Panc1 (cell line): ENCODE data around the gene GOLGA1. TPM values are rescaled to one million over a fixed set of nuclear protein-coding genes. Genes with fewer than 3 reads are reported as not detected.

ENCODE experiments used
- ATAC-seq: fragments of 200-7000 bp; cut with Tn5 transposase; 2 replicates; pipeline ENCODE4 v1.9.1; 2020; ENCODE audit warnings: mild to moderate bottlenecking, moderate library complexity
- BruUV-seq: library from RNA; stranded (reverse); fragments of 400-500 nt; replicated peaks from 2 replicates; lab custom pipeline; 2021; lab: Mats Ljungman, UMichigan
- CTCF ChIA-PET: fragments of 300-600 bp; sonication (Branson Sonifier 250); formaldehyde crosslinking; loops from one replicate; lab custom pipeline; 2022; ENCODE audit warnings: antibody characterized with exemption; lab: Charles Lee
- POLR2A ChIA-PET: fragments of 300-600 bp; sonication (Branson Sonifier 250); formaldehyde crosslinking; loops from one replicate; lab custom pipeline; 2022; ENCODE audit warnings: antibody characterized with exemption; lab: Charles Lee
- DNase-seq: peaks from one replicate; pipeline ENCODE4 v3.0.0-alpha.2; 2010; ENCODE audit warnings: low read depth, low spot score
- H3K27ac ChIP-seq: 2 replicates; pipeline ENCODE4 v1.5.1; 2011; ENCODE audit warnings: mild to moderate bottlenecking, low read length, inconsistent platforms
- H3K27me3 ChIP-seq: fragments of 200-500 bp; sonication (Bioruptor generic); 2 replicates; pipeline ENCODE4 v1.6.0; 2014; ENCODE audit warnings: low read length, inconsistent platforms; ENCODE audit not compliant: control insufficient read depth, insufficient read depth
- H3K36me3 ChIP-seq: fragments of 200-500 bp; sonication (Bioruptor generic); 2 replicates; pipeline ENCODE4 v1.5.1; 2014; ENCODE audit warnings: inconsistent platforms, mild to moderate bottlenecking, low read length, moderate library complexity; ENCODE audit not compliant: control insufficient read depth, insufficient read depth
- H3K4me1 ChIP-seq: 2 replicates; pipeline ENCODE4 v1.5.1; 2011; ENCODE audit warnings: inconsistent platforms, mild to moderate bottlenecking, low read length, moderate library complexity; ENCODE audit not compliant: control insufficient read depth, insufficient read depth
- H3K4me3 ChIP-seq, 2 experiments: 2 replicates each; pipeline ENCODE4 v1.5.1; 2011 to 2012; ENCODE audit warnings: low read depth in 2 of 2, low read length in 2 of 2, mild to moderate bottlenecking in 2 of 2, inconsistent platforms in 1 of 2, moderate library complexity in 1 of 2
- H3K9me3 ChIP-seq: fragments of 200-500 bp; sonication (Bioruptor generic); 2 replicates; pipeline ENCODE4 v1.5.1; 2014; ENCODE audit warnings: low read depth, mild to moderate bottlenecking, inconsistent platforms, low read length, moderate library complexity; ENCODE audit not compliant: control insufficient read depth, insufficient read depth
- POLR2AphosphoS5 ChIP-seq: IDR thresholded peaks from 2 replicates; pipeline ENCODE4 v1.6.1; 2012; ENCODE audit warnings: mild to moderate bottlenecking, low read depth, low read length, moderate library complexity
- SIN3A ChIP-seq: IDR thresholded peaks from 2 replicates; pipeline ENCODE4 v1.6.1; 2012; ENCODE audit warnings: low read depth, mild to moderate bottlenecking, low read length, moderate library complexity, borderline replicate concordance; ENCODE audit not compliant: insufficient read depth
- TCF7L2 ChIP-seq: IDR thresholded peaks from 2 replicates; pipeline ENCODE4 v1.6.1; 2011; ENCODE audit warnings: mild to moderate bottlenecking, low read depth, low read length, inconsistent platforms
- in situ Hi-C: cut with HindIII; loops from 2 replicates; pipeline ENCODE4 v1.10.0; 2016; ENCODE audit warnings: low sequenced_read_pairs, low pct_unique_long_range_greater_than_20kb
- intact Hi-C: fragments of 100-400 bp; cut with micrococcal nuclease; formaldehyde crosslinking; loops from one replicate; pipeline ENCODE4 v1.10.0; 2022; ENCODE audit not compliant: unreplicated experiment
- total RNA-seq: library from RNA; stranded (reverse); gene quantifications from one replicate; pipeline ENCODE4 v1.2.1, GENCODE V29; 2021; ENCODE audit not compliant: unreplicated experiment
- TF ChIP-seq, protein P1 (sequence below), 2 experiments: IDR thresholded peaks; 2 replicates each; pipeline ENCODE4 v1.6.1; 2011 to 2012; ENCODE audit warnings: low read depth in 2 of 2, control low read depth in 1 of 2, low read length in 1 of 2, mild to moderate bottlenecking in 1 of 2, moderate library complexity in 1 of 2; ENCODE audit not compliant: insufficient read depth in 1 of 2
- TF ChIP-seq, protein P2 (sequence below): fragments of 450-650 bp; IDR thresholded peaks from 2 replicates; pipeline ENCODE4 v1.5.1; 2017; ENCODE audit warnings: mild to moderate bottlenecking

GOLGA1 gene
- total RNA-seq, 1 experiment from 2014 or later, result 15.5 TPM

DNA sequence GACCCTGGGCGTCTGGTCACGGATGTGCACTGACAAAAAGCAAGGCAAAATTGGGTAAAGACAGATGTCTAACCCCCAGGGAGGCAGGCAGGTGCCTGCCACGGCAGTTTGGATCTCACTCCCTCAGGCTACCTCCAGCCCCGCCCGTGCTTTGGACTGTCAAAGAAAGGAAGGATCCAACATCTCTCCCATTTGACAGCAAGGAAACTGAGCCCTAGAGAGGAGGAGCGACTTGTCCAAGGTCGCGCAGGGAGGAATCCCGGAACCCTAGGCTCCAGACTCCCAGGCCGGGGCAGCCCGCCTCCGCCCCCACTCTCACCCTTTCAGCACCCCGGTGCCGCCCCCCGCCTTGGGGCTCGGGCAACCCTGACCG, 376 bp downstream of the GOLGA1 start:
- peak overlapping the region; percentile 81 to 90 for H3K4me3 ChIP-seq
- DNase-seq, result no peak
- BruUV-seq, result no TSS peak
- peaks cover 6% of the 10 kb centered on the region; the same call in 1 of the 2 replicates for H3K36me3 ChIP-seq
- ChIA-PET POLR2A (no interaction called here), CTCF (no interaction called here)
- intact Hi-C loops, result loop anchor here (10.0 kb wide), 1 partner anchor 204 kb away; the partner anchor contains the start of gene SCAI
- ATAC-seq, result peak; percentile 70
- H3K27ac ChIP-seq, result peak overlapping the region; percentile 90
- no peaks in the 10 kb centered on the region for H3K27me3 ChIP-seq
- H3K4me1 ChIP-seq, result peaks cover 6% of the 10 kb centered on the region
- H3K9me3 ChIP-seq, result no peaks in the 10 kb centered on the region
- TF ChIP-seq, protein P1, sequence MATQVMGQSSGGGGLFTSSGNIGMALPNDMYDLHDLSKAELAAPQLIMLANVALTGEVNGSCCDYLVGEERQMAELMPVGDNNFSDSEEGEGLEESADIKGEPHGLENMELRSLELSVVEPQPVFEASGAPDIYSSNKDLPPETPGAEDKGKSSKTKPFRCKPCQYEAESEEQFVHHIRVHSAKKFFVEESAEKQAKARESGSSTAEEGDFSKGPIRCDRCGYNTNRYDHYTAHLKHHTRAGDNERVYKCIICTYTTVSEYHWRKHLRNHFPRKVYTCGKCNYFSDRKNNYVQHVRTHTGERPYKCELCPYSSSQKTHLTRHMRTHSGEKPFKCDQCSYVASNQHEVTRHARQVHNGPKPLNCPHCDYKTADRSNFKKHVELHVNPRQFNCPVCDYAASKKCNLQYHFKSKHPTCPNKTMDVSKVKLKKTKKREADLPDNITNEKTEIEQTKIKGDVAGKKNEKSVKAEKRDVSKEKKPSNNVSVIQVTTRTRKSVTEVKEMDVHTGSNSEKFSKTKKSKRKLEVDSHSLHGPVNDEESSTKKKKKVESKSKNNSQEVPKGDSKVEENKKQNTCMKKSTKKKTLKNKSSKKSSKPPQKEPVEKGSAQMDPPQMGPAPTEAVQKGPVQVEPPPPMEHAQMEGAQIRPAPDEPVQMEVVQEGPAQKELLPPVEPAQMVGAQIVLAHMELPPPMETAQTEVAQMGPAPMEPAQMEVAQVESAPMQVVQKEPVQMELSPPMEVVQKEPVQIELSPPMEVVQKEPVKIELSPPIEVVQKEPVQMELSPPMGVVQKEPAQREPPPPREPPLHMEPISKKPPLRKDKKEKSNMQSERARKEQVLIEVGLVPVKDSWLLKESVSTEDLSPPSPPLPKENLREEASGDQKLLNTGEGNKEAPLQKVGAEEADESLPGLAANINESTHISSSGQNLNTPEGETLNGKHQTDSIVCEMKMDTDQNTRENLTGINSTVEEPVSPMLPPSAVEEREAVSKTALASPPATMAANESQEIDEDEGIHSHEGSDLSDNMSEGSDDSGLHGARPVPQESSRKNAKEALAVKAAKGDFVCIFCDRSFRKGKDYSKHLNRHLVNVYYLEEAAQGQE (IDR thresholded peaks at IDR 0.05; ENCODE audit: insufficient read depth in 1 of 2, low read depth in 2 of 2, low read length in 1 of 2), result no peak
- TF ChIP-seq, protein P2, sequence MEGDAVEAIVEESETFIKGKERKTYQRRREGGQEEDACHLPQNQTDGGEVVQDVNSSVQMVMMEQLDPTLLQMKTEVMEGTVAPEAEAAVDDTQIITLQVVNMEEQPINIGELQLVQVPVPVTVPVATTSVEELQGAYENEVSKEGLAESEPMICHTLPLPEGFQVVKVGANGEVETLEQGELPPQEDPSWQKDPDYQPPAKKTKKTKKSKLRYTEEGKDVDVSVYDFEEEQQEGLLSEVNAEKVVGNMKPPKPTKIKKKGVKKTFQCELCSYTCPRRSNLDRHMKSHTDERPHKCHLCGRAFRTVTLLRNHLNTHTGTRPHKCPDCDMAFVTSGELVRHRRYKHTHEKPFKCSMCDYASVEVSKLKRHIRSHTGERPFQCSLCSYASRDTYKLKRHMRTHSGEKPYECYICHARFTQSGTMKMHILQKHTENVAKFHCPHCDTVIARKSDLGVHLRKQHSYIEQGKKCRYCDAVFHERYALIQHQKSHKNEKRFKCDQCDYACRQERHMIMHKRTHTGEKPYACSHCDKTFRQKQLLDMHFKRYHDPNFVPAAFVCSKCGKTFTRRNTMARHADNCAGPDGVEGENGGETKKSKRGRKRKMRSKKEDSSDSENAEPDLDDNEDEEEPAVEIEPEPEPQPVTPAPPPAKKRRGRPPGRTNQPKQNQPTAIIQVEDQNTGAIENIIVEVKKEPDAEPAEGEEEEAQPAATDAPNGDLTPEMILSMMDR, result no peak
- TF ChIP-seq SIN3A (no peak), POLR2AphosphoS5 (no peak), TCF7L2 (no peak)
- in situ Hi-C loops, result no loop called here

DNA sequence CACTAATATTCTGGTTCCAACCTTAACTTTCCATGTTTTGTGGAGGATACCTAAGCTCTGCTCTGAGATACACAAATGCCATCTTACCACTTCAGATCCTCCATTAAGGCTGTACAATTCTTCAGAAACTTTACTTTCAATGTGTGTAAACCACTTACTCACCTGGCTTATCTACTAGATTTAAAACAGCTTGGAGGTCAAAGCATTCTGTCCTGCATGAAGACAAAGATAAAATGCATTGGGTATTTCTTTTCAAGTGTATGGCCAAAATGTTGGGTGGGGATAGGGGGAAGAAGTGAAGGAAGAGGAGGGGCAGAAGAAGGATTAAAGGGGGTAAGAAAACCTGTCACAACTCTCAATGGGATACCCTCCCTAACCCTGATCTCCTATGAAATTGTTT, 939 bp downstream of the GOLGA1 start:
- BruUV-seq, result TSS peak; percentile 86
- ATAC-seq, result no peak
- intact Hi-C loops, result loop anchor here (10.0 kb wide), 1 partner anchor 205 kb away; the partner anchor contains the start of gene SCAI

More for the DNA sequence above, 939 bp downstream of the GOLGA1 start:
- Histone ChIP-seq H3K27me3 (no peaks in the 10 kb centered on the region), H3K4me1 (peaks cover 6% of the 10 kb centered on the region), H3K4me3 (peak overlapping the region; percentile 81 to 90), H3K36me3 (peaks cover 6% of the 10 kb centered on the region; the same call in 1 of the 2 replicates), H3K9me3 (no peaks in the 10 kb centered on the region), H3K27ac (peak overlapping the region; percentile 90)
- CTCF ChIA-PET, result no interaction called here
- no peak for DNase-seq
- POLR2A ChIA-PET, result no interaction called here
- in situ Hi-C loops, result no loop called here
- TF ChIP-seq, protein P2, result no peak
- TF ChIP-seq POLR2AphosphoS5, result no peak
- TF ChIP-seq TCF7L2, result no peak
- TF ChIP-seq, protein P1 (IDR thresholded peaks at IDR 0.05; ENCODE audit: insufficient read depth in 1 of 2, low read depth in 2 of 2, low read length in 1 of 2), result no peak
- TF ChIP-seq SIN3A, result no peak
